Body of pancreas (tissue), 4 donors: Measurements from ENCODE around the gene INPP5D. TPM values are rescaled to one million over a fixed set of nuclear protein-coding genes. Genes with fewer than 3 reads are reported as not detected.
A peak's percentile ranks its signal among the peaks of the same experiment; 100 is the strongest.

Experiments used
- ATAC-seq: fragments of 150-250 bp; one replicate; pipeline ENCODE4 v1.9.1; 2016
- DNase-seq, 4 donors: peaks; one replicate each; pipeline ENCODE4 v3.0.0-alpha.2; 2019
- H3K27ac ChIP-seq, 4 donors: fragments of 200-600 bp; sonication (generic); 1 replicate in 3 of 4; 2 replicates in 1 of 4; pipeline versions ENCODE4 v1.5.1 to v1.6.1; 2016 to 2019; ENCODE audit warnings: mild to moderate bottlenecking in 1 of 4, mixed read lengths in 1 of 4, moderate library complexity in 1 of 4
- H3K27me3 ChIP-seq, 2 donors: fragments of 200-600 bp; sonication (generic); one replicate each; pipeline ENCODE4 v1.6.0; 2016; ENCODE audit warnings: mild to moderate bottlenecking in 1 of 2
- H3K36me3 ChIP-seq, 2 donors: fragments of 200-600 bp; sonication (generic); replicated peaks in 1 of 2; 2 replicates each; pipeline ENCODE4 v1.5.1; 2016; ENCODE audit warnings: low read depth in 2 of 2; ENCODE audit not compliant: insufficient read depth in 1 of 2
- H3K4me1 ChIP-seq: fragments of 200-600 bp; sonication (generic); one replicate; pipeline ENCODE4 v1.6.0; 2016
- H3K4me3 ChIP-seq, 2 donors: fragments of 200-600 bp; sonication (generic); 1 replicate in 1 of 2; 2 replicates in 1 of 2; pipeline ENCODE4 v1.5.1; 2016 to 2019
- H3K9me3 ChIP-seq, 3 donors: fragments of 200-600 bp; sonication (generic); 1 replicate in 2 of 3; 2 replicates in 1 of 3; pipeline ENCODE4 v1.5.1; 2016
- POLR2A ChIP-seq, 3 donors: fragments of 450-650 bp; IDR thresholded peaks; one replicate each; pipeline ENCODE4 v1.6.1; 2016; ENCODE audit warnings: antibody characterized with exemption in 3 of 3, mild to moderate bottlenecking in 2 of 3
- WGBS, 2 donors: methylation state at CpG; one replicate each; pipeline ENCODE4 v1.1.5; 2017; 5-methylcytosine and 5-hydroxymethylcytosine counted together
- intact Hi-C: fragments of 100-400 bp; cut with DNase I; formaldehyde crosslinking; loops from one replicate; pipeline ENCODE4 v1.15.1; 2023
- total RNA-seq, 2 donors: library from RNA; depleted of rRNA; stranded (reverse); fragments of >200 nt; gene quantifications; one replicate each; pipeline ENCODE4 v1.1.0, GENCODE V29; 2016
- TF ChIP-seq, protein P1 (sequence below), 7 experiments: fragments of 450-650 bp in 4 of 7; fragments of 200-600 bp in 3 of 7; sonication (generic) in 3 of 7; IDR thresholded peaks; one replicate each; pipeline ENCODE4 v1.5.1; 2016 to 2019; ENCODE audit warnings: antibody characterized with exemption in 7 of 7

Gene INPP5D
- total RNA-seq, 2 donors from 2014 or later: 0.99 to 8.8 TPM

DNA sequence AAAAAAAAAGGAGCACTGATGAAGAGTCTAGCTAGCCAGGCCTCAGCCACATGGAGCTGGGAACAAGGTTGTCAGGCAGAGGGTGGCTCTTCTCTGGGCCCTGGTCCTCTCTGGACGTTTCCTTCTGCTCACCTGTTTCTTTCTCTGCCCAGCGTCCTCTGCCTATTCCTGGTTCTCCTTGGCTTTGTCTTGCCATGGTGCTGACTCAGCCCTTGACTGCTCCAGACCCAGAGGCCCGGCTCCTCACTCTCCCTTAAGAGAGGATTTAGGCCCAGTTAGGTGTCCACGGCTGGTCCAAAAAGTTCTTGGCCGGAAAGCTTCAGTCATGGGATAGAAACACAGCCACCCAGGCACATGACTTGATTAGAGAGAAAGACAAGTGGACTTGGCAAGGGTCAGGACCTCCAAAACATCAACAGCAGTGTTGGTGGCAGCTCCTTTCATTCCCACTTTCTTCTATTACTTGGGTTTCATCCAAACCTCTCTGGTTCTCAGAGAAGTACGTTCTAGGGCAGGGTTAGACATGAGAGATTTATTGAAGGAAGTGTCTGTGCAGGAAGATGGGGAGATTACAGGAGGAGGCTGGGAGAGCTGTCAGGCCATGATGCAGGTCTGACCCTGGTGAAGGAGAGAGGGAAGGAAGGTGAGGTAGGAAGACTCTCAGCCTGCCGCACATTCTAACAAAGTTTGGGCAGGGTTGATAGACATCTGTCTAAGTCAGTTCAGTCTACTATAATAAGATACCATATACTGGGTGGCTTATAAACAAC is 176.9 kb downstream of the INPP5D start:
- TF ChIP-seq, protein P1, sequence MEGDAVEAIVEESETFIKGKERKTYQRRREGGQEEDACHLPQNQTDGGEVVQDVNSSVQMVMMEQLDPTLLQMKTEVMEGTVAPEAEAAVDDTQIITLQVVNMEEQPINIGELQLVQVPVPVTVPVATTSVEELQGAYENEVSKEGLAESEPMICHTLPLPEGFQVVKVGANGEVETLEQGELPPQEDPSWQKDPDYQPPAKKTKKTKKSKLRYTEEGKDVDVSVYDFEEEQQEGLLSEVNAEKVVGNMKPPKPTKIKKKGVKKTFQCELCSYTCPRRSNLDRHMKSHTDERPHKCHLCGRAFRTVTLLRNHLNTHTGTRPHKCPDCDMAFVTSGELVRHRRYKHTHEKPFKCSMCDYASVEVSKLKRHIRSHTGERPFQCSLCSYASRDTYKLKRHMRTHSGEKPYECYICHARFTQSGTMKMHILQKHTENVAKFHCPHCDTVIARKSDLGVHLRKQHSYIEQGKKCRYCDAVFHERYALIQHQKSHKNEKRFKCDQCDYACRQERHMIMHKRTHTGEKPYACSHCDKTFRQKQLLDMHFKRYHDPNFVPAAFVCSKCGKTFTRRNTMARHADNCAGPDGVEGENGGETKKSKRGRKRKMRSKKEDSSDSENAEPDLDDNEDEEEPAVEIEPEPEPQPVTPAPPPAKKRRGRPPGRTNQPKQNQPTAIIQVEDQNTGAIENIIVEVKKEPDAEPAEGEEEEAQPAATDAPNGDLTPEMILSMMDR (IDR thresholded peaks at IDR 0.05): no peak
- Histone ChIP-seq H3K4me3 (no peak overlapping the region), H3K9me3 (no peaks in the 10 kb centered on the region), H3K36me3 (no peaks in the 10 kb centered on the region), H3K27ac (no peak overlapping the region), H3K27me3 (no peaks in the 10 kb centered on the region), H3K4me1 (no peaks in the 10 kb centered on the region)
- intact Hi-C loops: no loop called here
- ATAC-seq (no peak), DNase-seq (no peak)
- WGBS, 2 donors: 67 to 76% methylated on average over 7 of the region's 7 CpGs

DNA sequence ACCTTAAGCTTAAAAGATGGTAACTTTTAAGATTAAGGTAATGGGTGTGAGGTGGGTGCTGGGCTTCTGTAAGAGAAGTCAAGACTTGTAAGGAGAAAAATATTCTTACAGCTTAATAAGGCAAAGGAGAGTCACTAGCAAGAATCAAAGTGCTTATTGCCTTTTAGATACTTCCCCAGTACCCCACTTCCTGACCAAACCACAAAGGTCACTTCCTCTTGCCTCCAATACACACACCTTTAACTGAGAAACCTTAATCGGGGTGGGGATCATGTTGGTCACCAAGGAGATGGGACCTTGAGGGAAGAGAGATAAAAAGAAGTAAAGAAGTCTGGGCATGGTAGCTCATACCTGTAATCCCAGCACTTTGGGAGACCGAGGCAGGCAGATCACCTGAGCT is 180.8 kb downstream of the INPP5D start:
- H3K27me3 ChIP-seq: no peaks in the 10 kb centered on the region
- no peaks in the 10 kb centered on the region for H3K4me1 ChIP-seq
- ATAC-seq: no peak
- TF ChIP-seq, protein P1 (IDR thresholded peaks at IDR 0.05): no peak
- no peak for TF ChIP-seq POLR2A (IDR thresholded peaks at IDR 0.05)
- DNase-seq: no peak
- no peaks in the 10 kb centered on the region for H3K36me3 ChIP-seq
- H3K4me3 ChIP-seq: no peak overlapping the region
- WGBS, 2 donors: 58 to 69% methylated on average over 2 of the region's 2 CpGs
- no peaks in the 10 kb centered on the region for H3K9me3 ChIP-seq
- H3K27ac ChIP-seq: no peak overlapping the region
- intact Hi-C loops: loop anchor here (10.0 kb wide), 2 partner anchors 386 to 636 kb away; no protein-coding TSS in a partner anchor

DNA sequence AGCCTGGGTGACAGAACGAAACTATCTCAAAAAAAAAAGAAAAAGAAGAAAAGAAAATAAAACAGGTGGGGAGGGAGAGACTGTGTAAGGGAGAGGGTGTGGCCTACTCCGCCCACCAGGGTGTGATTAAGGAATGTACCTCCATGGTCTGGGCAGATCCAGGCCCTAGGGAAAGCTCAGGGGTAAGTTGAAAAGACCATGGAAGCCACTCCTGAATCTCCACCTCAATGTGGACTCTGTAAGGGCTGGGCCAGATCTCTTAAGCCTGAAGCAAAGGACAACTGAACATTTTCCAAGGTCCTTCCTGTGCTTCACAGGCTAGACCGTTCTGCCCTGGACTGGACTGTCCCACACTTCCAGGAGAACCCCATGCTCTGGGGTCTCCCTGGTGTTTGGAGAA is 181.7 kb downstream of the INPP5D start:
- no peaks in the 10 kb centered on the region for H3K36me3 ChIP-seq
- intact Hi-C loops: loop anchor here (10.0 kb wide), 2 partner anchors 387 to 637 kb away; no protein-coding TSS in a partner anchor
- no peaks in the 10 kb centered on the region for H3K9me3 ChIP-seq
- H3K27ac ChIP-seq: no peak overlapping the region
- WGBS, 2 donors: 70 to 78% methylated on average over 3 of the region's 3 CpGs
- no peaks in the 10 kb centered on the region for H3K4me1 ChIP-seq
- H3K4me3 ChIP-seq: no peak overlapping the region
- TF ChIP-seq POLR2A (IDR thresholded peaks at IDR 0.05): no peak
- TF ChIP-seq, protein P1 (IDR thresholded peaks at IDR 0.05): no peak
- H3K27me3 ChIP-seq: no peaks in the 10 kb centered on the region
- DNase-seq (no peak), ATAC-seq (no peak)

DNA sequence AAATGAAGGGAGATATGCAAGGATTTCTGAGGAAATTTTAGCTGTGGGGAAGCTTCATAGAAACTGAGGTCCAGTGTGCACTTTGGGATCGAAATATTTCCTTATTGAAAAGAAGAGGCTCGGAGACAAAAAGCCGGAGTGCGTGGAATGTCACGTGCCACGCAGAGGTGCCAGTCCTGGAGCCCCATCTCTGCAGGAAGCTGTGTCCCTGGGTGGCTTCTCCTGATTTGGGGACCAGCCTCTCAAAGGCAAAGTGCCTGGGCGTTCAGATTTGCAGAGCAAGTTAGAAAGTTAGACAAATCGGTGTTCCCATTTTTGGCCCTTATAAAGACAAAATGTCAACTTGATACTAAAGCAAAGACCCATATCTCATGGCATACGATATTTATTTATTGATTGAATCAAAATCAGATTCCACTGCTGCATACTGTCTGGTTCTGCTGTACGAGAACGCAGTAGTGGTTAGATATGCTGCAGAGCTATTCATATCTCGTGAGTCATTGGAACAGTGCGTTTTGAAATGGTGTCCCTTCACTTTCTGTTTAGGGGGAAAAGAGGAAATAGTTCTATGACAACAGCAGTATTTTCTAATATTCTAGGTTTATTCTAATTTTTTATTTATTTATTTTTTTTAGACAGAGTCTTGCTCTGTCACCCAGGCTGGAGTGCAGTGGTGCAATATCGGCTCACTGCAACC is 182.2 kb downstream of the INPP5D start:
- H3K4me3 ChIP-seq: no peak overlapping the region
- intact Hi-C loops: loop anchor here (10.0 kb wide), 2 partner anchors 388 to 638 kb away; no protein-coding TSS in a partner anchor
- no peak for ATAC-seq
- no peaks in the 10 kb centered on the region for H3K9me3 ChIP-seq
- no peaks in the 10 kb centered on the region for H3K36me3 ChIP-seq
- WGBS, 2 donors: 66 to 67% methylated on average over 14 of the region's 14 CpGs
- H3K27me3 ChIP-seq: no peaks in the 10 kb centered on the region
- no peak for TF ChIP-seq POLR2A (IDR thresholded peaks at IDR 0.05)
- TF ChIP-seq, protein P1 (IDR thresholded peaks at IDR 0.05): no peak
- H3K4me1 ChIP-seq: no peaks in the 10 kb centered on the region
- peak overlapping the region in 1 of 4 donors; percentile 6 for H3K27ac ChIP-seq
- DNase-seq: peak in 1 of 4 donors; percentile 34
